Activated CD4-positive, alpha-beta T cell treated with anti-CD3 and anti-CD28 coated beads, Interleukin-2, amount 10 ng/mL, durations not matched to agents 7 days and 5 days (primary cell): ENCODE results near the gene ZMYND8. TPM values are rescaled to one million over a fixed set of nuclear protein-coding genes. Genes with fewer than 3 reads are reported as not detected.
"Not testable (repeated sequence)": the region's sequence is repeated elsewhere in the genome, so short reads cannot be mapped to it uniquely, and the experiment has no call there.

Experiments
- CTCF ChIA-PET: fragments of 350-600 bp; sonication (Branson Sonifier 250); formaldehyde crosslinking; loops from one replicate; lab custom pipeline; 2021; ENCODE audit warnings: antibody characterized with exemption; lab: Charles Lee
- POLR2A ChIA-PET: fragments of 350-600 bp; sonication (Branson Sonifier 250); formaldehyde crosslinking; loops from one replicate; lab custom pipeline; 2021; ENCODE audit warnings: antibody characterized with exemption; lab: Charles Lee
- DNase-seq: peaks from one replicate; pipeline ENCODE4 v3.0.0-alpha.2; 2020
- H3K27ac Mint-ChIP-seq: one replicate; pipeline ENCODE4 v1.8.0; 2021; ENCODE audit warnings: mild to moderate bottlenecking, moderate library complexity, mixed read lengths
- H3K27me3 Mint-ChIP-seq: one replicate; pipeline ENCODE4 v1.8.0; 2021; ENCODE audit warnings: mixed read lengths
- H3K36me3 Mint-ChIP-seq: one replicate; pipeline ENCODE4 v1.8.0; 2021; ENCODE audit warnings: low read depth, mixed read lengths
- H3K4me1 Mint-ChIP-seq: one replicate; pipeline ENCODE4 v1.8.0; 2021; ENCODE audit warnings: mixed read lengths
- H3K4me3 Mint-ChIP-seq: one replicate; pipeline ENCODE4 v1.8.0; 2021; ENCODE audit warnings: mild to moderate bottlenecking, moderate library complexity, mixed read lengths
- H3K9me3 Mint-ChIP-seq: one replicate; pipeline ENCODE4 v1.8.0; 2021; ENCODE audit warnings: mixed read lengths
- total RNA-seq, 2 experiments: library from RNA; stranded (reverse); gene quantifications; one replicate each; pipeline ENCODE4 v1.2.3, GENCODE V29; 2021

Gene ZMYND8
- total RNA-seq, 2 experiments from 2014 or later = 44.6 to 55.6 TPM

DNA sequence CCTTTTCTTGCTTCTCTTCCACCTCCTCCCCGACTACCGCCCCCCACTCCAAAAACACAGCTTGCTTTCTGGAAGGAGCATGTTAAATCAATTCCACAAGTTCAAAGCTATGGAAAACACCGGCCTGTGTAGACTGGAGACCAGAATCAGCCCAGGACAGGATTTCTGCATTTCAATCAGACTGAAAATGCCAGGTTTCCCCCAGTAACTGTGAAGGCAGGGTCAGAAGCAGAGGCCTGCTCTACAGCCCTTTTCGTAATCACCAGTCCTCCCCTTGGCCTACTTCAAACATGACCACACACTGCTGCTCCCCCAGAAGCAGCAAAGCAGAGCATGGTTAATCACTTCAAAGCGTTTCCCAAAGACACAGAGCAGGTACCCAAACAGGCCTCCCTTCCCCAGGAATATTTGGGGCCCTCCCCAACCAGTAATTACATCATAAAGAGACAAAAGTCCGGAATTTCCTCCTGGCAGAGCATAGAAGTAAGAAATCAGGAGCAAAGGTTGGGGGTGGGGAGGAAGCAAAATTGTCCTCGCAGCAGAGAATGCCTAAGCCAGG lies 38.4 kb downstream of the ZMYND8 start:
- no peak for DNase-seq
- peaks cover 5% of the 10 kb centered on the region for H3K36me3 Mint-ChIP-seq
- H3K9me3 Mint-ChIP-seq = no peaks in the 10 kb centered on the region
- POLR2A ChIA-PET = no interaction called here
- H3K4me3 Mint-ChIP-seq = no peak overlapping the region
- peak overlapping the region; percentile 86 for H3K27ac Mint-ChIP-seq
- CTCF ChIA-PET = interaction anchor here (1.0 to 1.4 kb wide), 3 partner anchors 10 to 66 kb away, joined by 3 to 5 read pairs (median 4); no protein-coding TSS in a partner anchor
- H3K27me3 Mint-ChIP-seq = no peaks in the 10 kb centered on the region
- peaks cover 64% of the 10 kb centered on the region for H3K4me1 Mint-ChIP-seq

DNA sequence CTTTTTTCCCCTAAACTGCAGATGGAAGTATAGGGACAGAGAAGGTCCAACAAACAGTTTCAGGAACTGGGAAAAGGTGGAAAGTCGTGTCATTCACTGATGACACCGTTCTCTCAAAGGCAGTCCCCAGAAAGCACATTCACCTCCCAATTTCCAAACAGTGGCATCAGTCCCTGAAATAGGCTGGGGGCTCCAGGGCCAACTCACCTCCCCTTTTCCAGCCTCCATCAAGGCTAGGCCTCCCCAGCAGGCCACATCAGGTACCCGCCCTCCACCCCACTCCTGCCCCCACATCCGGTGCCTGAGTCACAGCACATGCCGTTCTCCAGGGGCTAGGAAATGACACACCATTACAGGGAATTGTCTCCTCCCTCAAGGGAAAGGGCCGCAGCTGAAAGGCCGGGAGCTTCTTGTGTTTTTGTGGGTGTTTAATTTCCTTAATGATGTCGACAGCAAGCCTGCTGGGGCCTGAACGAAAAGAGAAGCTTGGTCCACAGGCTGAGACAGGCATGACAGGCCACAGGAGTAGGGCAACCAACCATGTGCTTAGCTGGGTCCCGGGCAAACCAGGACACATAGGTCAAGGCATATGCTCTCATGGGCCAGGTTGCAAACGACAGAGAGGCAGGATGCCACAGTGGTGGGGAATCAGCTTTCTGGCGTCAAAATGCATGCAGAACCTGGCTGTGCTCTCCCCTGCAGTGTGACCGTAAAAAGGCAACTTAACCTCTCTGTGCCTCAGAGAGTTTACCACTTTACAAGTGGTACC lies 39.2 kb downstream of the ZMYND8 start:
- peak; percentile 45 for DNase-seq
- no peak overlapping the region for H3K4me3 Mint-ChIP-seq
- H3K27me3 Mint-ChIP-seq = no peaks in the 10 kb centered on the region
- peaks cover 8% of the 10 kb centered on the region for H3K36me3 Mint-ChIP-seq
- CTCF ChIA-PET = interaction anchor here (0.7 to 1.5 kb wide), 5 partner anchors 9 to 1477 kb away, joined by 3 to 6 read pairs (median 4); no protein-coding TSS in a partner anchor
- no peaks in the 10 kb centered on the region for H3K9me3 Mint-ChIP-seq
- POLR2A ChIA-PET = no interaction called here
- peak overlapping the region; percentile 86 for H3K27ac Mint-ChIP-seq
- H3K4me1 Mint-ChIP-seq = peaks cover 66% of the 10 kb centered on the region

DNA sequence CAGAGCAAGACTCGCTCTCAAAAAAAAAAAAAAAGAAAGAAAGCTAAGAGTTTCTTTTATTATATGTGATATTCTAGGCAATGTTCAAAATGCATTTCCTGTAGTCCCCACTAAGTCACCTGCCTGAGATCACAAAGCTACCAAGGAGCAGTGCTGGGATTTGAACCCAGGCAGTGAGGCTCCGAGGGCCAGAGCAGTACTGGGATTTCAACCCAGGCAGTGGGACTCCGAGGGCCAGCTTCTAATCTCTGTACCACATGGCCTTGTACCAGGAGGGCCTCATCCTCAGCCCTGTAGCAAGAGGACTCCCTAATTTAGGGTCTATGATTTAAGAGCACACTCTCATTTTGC lies 39.7 kb downstream of the ZMYND8 start:
- H3K4me1 Mint-ChIP-seq = peaks cover 66% of the 10 kb centered on the region
- H3K27ac Mint-ChIP-seq = peak overlapping the region; percentile 86
- no peak overlapping the region for H3K4me3 Mint-ChIP-seq
- no peak for DNase-seq
- ChIA-PET CTCF (interaction anchor here (0.7 to 1.5 kb wide), 6 partner anchors 9 to 1478 kb away, joined by 3 to 6 read pairs (median 4); partner anchors contain the start of gene ZMYND8), POLR2A (no interaction called here)
- no peaks in the 10 kb centered on the region for H3K9me3 Mint-ChIP-seq
- H3K36me3 Mint-ChIP-seq = peaks cover 8% of the 10 kb centered on the region
- H3K27me3 Mint-ChIP-seq = no peaks in the 10 kb centered on the region

DNA sequence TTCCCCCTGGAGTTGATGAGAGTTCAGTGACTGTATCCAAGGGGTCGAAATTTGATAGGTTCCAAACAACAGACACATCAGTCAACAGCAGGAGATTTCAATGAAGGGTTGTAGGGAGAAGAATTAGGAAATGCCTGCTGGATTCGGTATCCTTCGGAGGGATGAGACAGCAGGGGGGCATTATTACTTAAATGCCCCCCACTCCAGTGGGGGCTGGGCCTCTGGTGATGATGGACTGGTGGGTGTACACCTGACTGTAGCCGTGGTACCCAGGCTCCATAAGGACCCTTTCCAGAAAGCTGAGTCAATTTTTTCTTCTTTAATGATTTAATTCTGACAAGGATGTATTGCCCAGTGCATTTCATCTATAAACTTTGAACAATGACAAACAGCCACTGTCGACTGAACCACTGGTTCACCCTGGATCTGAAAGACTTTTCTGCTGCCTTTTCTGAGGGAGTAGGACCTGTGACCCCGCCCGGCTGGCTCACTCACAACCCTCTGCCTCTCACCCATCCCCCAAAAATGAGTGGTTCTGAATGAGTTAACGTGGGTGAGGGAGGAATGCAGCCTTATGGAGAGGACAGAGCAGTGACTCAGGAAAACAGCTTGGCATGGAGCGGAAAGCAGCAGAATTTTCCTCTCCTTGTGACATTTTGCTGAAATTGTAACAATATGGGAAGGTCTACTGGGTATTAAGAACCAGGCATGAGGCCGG lies 41.0 kb downstream of the ZMYND8 start:
- peak overlapping the region; percentile 52 for H3K27ac Mint-ChIP-seq
- ChIA-PET CTCF (interaction anchor here (0.7 to 1.0 kb wide), 4 partner anchors 10 to 43 kb away, joined by 3 to 6 read pairs (median 4); partner anchors contain the start of gene ZMYND8), POLR2A (no interaction called here)
- H3K36me3 Mint-ChIP-seq = peaks cover 13% of the 10 kb centered on the region
- no peaks in the 10 kb centered on the region for H3K27me3 Mint-ChIP-seq
- no peak overlapping the region for H3K4me3 Mint-ChIP-seq
- DNase-seq = no peak
- H3K4me1 Mint-ChIP-seq = peaks cover 59% of the 10 kb centered on the region
- no peaks in the 10 kb centered on the region for H3K9me3 Mint-ChIP-seq

DNA sequence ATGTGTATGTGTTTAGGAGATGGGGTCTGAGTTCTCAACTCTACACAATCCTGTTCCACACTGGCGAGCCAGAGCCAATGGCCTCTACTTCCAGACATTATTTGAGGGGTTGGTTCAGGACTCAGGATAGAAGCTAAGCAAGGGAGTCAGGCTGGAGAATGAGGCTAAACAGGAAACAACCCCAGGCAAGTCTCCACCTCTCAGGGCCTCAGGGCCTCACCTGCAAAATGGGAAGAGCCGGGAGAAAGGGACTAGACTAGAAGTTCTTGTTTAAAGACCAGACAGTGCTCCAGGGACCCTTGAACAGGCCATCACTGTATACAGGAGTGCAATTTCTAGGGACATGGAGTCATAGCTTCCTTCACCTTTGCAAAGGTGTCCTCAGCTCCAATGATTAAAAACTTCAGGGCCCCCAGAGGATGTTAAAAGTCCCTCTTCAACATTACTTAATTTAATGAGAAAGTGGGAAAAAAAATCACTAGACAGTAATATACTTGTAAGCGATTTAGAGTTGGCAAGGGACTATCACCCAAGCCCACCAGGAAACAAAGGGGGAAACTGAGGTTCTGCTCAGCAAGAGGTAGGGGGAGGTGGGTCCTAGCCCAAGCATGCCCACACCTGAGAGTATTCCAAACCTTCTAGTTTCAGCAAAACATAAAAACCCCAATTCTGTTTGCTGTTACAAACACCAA lies 41.7 kb downstream of the ZMYND8 start:
- no peak overlapping the region for H3K4me3 Mint-ChIP-seq

DNA sequence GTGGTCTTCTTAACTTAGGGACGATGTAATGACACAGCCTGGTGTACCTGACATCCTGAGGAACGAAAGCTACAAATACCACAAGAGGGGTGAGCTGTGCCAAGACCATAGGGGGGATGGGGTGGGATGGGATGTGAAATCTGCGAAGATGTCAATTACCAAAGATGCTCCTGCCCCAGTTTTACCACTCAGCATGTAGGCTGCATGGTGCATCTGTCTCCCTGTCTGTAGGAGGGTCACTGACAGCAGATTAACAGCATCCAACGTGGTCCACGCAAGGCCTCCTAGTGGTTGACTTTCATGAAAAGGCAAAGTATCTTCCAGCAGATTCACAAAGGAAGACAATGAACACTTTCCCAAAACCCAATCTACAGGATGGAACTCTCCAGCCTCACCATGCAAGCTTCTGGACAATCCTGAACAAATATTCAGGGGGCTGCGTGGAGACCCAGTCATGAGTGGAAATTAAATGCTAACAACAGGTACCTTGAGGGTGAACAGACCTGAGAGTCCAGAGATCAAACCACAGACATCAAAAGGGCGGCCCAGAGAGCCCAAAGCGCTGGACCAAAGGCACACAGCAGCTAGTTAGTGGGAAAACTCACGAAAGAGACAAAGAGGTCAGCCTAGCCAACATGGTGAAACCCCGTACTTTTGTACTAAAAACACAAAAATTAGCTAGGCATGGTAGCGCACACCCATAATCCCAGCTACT lies 44.4 kb downstream of the ZMYND8 start:
- POLR2A ChIA-PET = no interaction called here

More for the DNA sequence above, 41.7 kb downstream of the ZMYND8 start:
- POLR2A ChIA-PET = no interaction called here
- peaks cover 54% of the 10 kb centered on the region for H3K4me1 Mint-ChIP-seq
- DNase-seq = no peak
- H3K27ac Mint-ChIP-seq = no peak overlapping the region
- H3K36me3 Mint-ChIP-seq = peaks cover 16% of the 10 kb centered on the region
- no peaks in the 10 kb centered on the region for H3K9me3 Mint-ChIP-seq
- no peaks in the 10 kb centered on the region for H3K27me3 Mint-ChIP-seq
- CTCF ChIA-PET = no interaction called here

DNA sequence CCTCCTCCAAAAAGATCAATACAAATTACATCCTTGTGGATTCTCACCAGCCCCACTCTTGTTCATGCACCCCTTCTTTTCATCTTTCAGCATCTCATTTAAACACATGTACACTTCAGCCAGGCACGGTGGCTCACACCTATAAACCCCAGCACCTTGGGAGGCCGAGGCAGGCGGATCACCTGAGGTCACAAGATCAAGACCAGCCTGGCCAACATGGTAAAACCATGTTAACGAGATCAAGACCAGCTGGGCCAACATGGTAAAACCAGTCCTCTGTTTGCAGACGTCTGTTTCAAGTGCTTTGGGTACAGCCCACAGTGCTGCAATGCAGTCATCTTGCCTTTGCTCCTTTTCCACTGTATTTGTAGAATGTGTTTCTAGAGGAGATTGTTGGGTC lies 45.3 kb downstream of the ZMYND8 start:
- peaks cover 30% of the 10 kb centered on the region for H3K36me3 Mint-ChIP-seq
- H3K9me3 Mint-ChIP-seq = no peaks in the 10 kb centered on the region
- H3K27ac Mint-ChIP-seq = no peak overlapping the region
- H3K27me3 Mint-ChIP-seq = no peaks in the 10 kb centered on the region
- H3K4me3 Mint-ChIP-seq = no peak overlapping the region
- peaks cover 24% of the 10 kb centered on the region for H3K4me1 Mint-ChIP-seq
- CTCF ChIA-PET = interaction anchor here (1.0 kb wide), 1 partner anchor 22 kb away, joined by 3 read pairs; no protein-coding TSS in a partner anchor
- POLR2A ChIA-PET = no interaction called here
- no peak for DNase-seq

More for the DNA sequence above, 44.4 kb downstream of the ZMYND8 start:
- Mint-ChIP-seq H3K4me3 (no peak overlapping the region), H3K4me1 (peaks cover 27% of the 10 kb centered on the region), H3K27me3 (no peaks in the 10 kb centered on the region), H3K27ac (no peak overlapping the region), H3K36me3 (peaks cover 24% of the 10 kb centered on the region), H3K9me3 (no peaks in the 10 kb centered on the region)
- DNase-seq = no peak
- CTCF ChIA-PET = interaction anchor here (1.0 kb wide), 1 partner anchor 22 kb away, joined by 3 read pairs; no protein-coding TSS in a partner anchor

DNA sequence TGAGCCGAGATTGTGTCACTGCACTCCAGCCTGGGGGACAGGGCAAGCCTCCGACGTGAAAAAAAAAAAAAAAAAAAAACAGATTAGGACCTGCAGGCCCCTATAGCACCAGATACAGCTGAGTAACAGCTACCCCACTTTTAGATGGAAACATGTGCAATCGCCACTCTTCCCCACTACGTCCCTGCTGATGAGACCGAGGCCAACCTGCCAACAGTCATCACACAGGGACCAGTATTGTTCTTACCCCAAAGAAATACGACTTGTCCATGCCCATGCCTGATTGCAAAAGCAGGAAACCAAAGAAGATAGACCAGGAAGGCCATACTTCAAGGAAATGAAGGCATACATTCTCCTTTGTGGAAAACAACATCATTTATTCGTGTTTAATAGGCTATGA lies 45.8 kb downstream of the ZMYND8 start:
- no peaks in the 10 kb centered on the region for H3K9me3 Mint-ChIP-seq
- no peak for DNase-seq
- no peak overlapping the region for H3K27ac Mint-ChIP-seq
- peaks cover 28% of the 10 kb centered on the region for H3K36me3 Mint-ChIP-seq
- no peaks in the 10 kb centered on the region for H3K27me3 Mint-ChIP-seq
- H3K4me3 Mint-ChIP-seq = no peak overlapping the region
- ChIA-PET CTCF (interaction anchor here (0.7 kb wide), 2 partner anchors 23 to 80 kb away, joined by 4 read pairs; no protein-coding TSS in a partner anchor), POLR2A (no interaction called here)
- peaks cover 24% of the 10 kb centered on the region for H3K4me1 Mint-ChIP-seq

DNA sequence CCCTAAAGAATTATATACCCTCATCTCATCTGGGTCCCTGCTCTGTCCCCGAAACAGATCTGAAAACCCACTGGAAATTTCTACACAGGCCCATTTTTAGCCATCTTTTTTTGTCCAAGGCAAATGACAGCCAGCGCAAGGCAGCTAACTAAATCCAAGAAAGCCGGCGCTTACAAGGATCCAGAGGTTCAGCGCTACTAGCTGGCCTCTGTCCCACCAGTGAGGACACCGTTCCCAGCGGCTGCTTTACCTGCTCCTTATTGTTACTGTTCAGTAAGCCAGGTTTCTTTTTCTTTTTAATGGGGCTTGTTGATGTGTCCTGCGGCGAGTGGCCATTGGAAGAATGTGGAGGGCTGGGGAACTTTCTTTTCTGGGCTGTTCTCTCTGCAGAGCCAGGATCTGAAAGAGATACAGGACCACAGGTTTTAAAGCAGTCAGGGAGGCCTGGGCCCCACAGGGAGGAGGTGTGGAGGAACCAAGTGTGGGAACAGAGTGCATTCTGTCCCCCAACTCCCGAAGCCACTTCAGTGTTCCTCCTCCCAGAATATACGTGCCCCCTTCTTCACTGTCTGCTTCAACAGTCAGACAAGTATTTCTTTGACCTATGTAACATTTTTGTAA lies 46.6 kb downstream of the ZMYND8 start:
- POLR2A ChIA-PET = no interaction called here
- H3K4me1 Mint-ChIP-seq = peaks cover 20% of the 10 kb centered on the region
- no peaks in the 10 kb centered on the region for H3K9me3 Mint-ChIP-seq
- no peaks in the 10 kb centered on the region for H3K27me3 Mint-ChIP-seq
- H3K4me3 Mint-ChIP-seq = no peak overlapping the region
- CTCF ChIA-PET = interaction anchor here (0.6 to 0.7 kb wide), 3 partner anchors 22 to 197 kb away, joined by 3 to 4 read pairs (median 4); no protein-coding TSS in a partner anchor
- DNase-seq = no peak
- peaks cover 30% of the 10 kb centered on the region for H3K36me3 Mint-ChIP-seq
- H3K27ac Mint-ChIP-seq = peak overlapping the region; percentile 60

DNA sequence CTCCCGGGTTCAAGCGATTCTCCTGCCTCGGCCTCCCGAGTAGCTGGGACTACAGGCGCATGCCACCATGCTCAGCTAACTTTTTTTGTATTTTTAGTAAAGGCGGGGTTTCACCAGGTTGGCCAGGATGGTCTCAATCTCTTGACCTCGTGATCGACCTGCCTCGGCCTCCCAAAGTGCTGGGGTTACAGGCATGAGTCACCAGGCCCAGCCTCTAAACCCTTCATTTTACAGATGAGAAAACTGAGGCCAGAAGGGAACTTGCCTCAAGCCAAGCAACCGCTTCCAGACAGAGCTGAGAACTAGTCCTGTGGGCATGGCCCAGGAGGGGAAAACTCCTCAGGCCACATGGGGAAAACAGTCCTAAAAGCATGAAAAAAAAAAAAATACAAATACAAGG lies 47.1 kb downstream of the ZMYND8 start:
- POLR2A ChIA-PET = no interaction called here

DNA sequence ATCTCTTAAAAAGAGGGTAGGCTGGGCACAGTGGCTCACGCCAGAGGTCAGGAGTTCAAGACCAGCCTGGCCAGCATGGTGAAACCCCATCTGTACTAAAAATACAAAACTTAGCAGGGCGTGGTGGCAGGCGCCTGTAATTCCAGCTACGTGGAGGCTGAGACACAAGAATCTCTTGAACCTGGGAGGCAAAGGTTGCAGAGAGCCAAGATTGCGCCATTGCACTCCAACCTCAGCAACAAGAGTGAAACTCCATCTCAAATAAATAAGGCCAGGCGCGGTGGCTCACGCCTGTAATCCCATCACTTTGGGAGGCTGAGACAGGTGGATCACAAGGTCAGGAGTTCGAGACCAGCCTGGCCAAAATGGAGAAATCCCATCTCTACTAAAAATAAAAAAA lies 48.9 kb downstream of the ZMYND8 start:
- H3K27me3 Mint-ChIP-seq, POLR2A ChIA-PET, H3K9me3 Mint-ChIP-seq, H3K27ac Mint-ChIP-seq, H3K4me3 Mint-ChIP-seq, DNase-seq: not testable (repeated sequence)
- Mint-ChIP-seq H3K4me1 (peaks cover 22% of the 10 kb centered on the region), H3K36me3 (peaks cover 38% of the 10 kb centered on the region)
- CTCF ChIA-PET = interaction anchor here (0.7 to 2.0 kb wide), 3 partner anchors 10 to 111 kb away, joined by 3 to 4 read pairs (median 4); no protein-coding TSS in a partner anchor

More for the DNA sequence above, 47.1 kb downstream of the ZMYND8 start:
- Mint-ChIP-seq H3K36me3 (peaks cover 30% of the 10 kb centered on the region), H3K4me1 (peaks cover 15% of the 10 kb centered on the region), H3K4me3 (no peak overlapping the region), H3K27ac (peak overlapping the region; percentile 60), H3K27me3 (no peaks in the 10 kb centered on the region), H3K9me3 (no peaks in the 10 kb centered on the region)
- CTCF ChIA-PET = interaction anchor here (0.6 to 0.8 kb wide), 2 partner anchors 47 to 196 kb away, joined by 3 read pairs; no protein-coding TSS in a partner anchor
- DNase-seq = no peak
